HCT116 (cell line): ENCODE data around the gene THYN1.

Source experiments
- ATF3 ChIP-seq: IDR thresholded peaks from 2 replicates; pipeline ENCODE4 v1.6.1; 2012
- CTCF ChIP-seq, 3 experiments: fragments of 200-600 bp in 1 of 3; sonication (generic) in 1 of 3; IDR thresholded peaks in 2 of 3; conservative IDR thresholded peaks in 1 of 3; 2 replicates each; pipeline ENCODE4 v1.5.1; 2012 to 2017; ENCODE audit warnings: low read depth in 2 of 3, low read length in 2 of 3, antibody characterized with exemption in 1 of 3, borderline replicate concordance in 1 of 3, control low read depth in 1 of 3, mild to moderate bottlenecking in 1 of 3, mixed read lengths in 1 of 3, mixed run types in 1 of 3, moderate library complexity in 1 of 3; ENCODE audit not compliant: insufficient read depth in 1 of 3
- EZH2 ChIP-seq: fragments of 200-600 bp; sonication (generic); IDR thresholded peaks from 2 replicates; pipeline ENCODE4 v1.6.1; 2017; ENCODE audit warnings: antibody characterized with exemption, mixed run types
- FOSL1 ChIP-seq: IDR thresholded peaks from 2 replicates; pipeline ENCODE4 v1.6.1; 2012; ENCODE audit warnings: low read depth
- POLR2A ChIP-seq: IDR thresholded peaks from 2 replicates; pipeline ENCODE4 v1.7.0; 2011; ENCODE audit warnings: borderline replicate concordance; ENCODE audit not compliant: insufficient read depth, insufficient read length; ENCODE audit errors: extremely low read depth
- POLR2AphosphoS5 ChIP-seq: IDR thresholded peaks from 2 replicates; pipeline ENCODE4 v1.6.1; 2011; ENCODE audit warnings: mild to moderate bottlenecking, low read depth, low read length, moderate library complexity
- REST ChIP-seq: IDR thresholded peaks from 2 replicates; pipeline ENCODE4 v1.6.1; 2012; ENCODE audit warnings: low read depth
- YY1 ChIP-seq: IDR thresholded peaks from 2 replicates; pipeline ENCODE4 v1.6.1; 2011; ENCODE audit warnings: low read length, low read depth, moderate library complexity, mild to moderate bottlenecking; ENCODE audit not compliant: insufficient replicate concordance; ENCODE audit errors: extremely low read depth
- ZFX ChIP-seq: fragments of 450-650 bp; IDR thresholded peaks from 2 replicates; pipeline ENCODE4 v1.6.1; 2017

- TF ChIP-seq CTCF (IDR thresholded peaks at IDR 0.05 in 2 of 3, conservative IDR thresholded peaks at IDR 0.05 in 1 of 3; ENCODE audit: borderline replicate concordance in 1 of 3, insufficient read depth in 1 of 3, low read depth in 2 of 3, low read length in 2 of 3) (no peak), POLR2A (no peak), ATF3 (no peak), REST (no peak), POLR2AphosphoS5 (no peak), FOSL1 (no peak), ZFX (no peak), EZH2 (no peak), YY1 (no peak)
These were observed 22.0 kb upstream of the THYN1 start for GRCh38 chr11:134275188-134275533.
